WTC11 (cell line): ENCODE results near the gene OIP5.

Experiments used
- TF ChIP-seq, protein P1 (sequence below): sonication (generic); formaldehyde crosslinking; IDR thresholded peaks from 2 replicates; pipeline ENCODE4 v1.8.1; 2023; ENCODE audit warnings: mild to moderate bottlenecking, missing genetic modification reagents, moderate library complexity
- TF ChIP-seq, protein P2 (sequence below): sonication (generic); formaldehyde crosslinking; conservative IDR thresholded peaks from 2 replicates; pipeline ENCODE4 v1.8.1; 2023; ENCODE audit warnings: mild to moderate bottlenecking, low read depth, missing genetic modification reagents, moderate library complexity

DNA sequence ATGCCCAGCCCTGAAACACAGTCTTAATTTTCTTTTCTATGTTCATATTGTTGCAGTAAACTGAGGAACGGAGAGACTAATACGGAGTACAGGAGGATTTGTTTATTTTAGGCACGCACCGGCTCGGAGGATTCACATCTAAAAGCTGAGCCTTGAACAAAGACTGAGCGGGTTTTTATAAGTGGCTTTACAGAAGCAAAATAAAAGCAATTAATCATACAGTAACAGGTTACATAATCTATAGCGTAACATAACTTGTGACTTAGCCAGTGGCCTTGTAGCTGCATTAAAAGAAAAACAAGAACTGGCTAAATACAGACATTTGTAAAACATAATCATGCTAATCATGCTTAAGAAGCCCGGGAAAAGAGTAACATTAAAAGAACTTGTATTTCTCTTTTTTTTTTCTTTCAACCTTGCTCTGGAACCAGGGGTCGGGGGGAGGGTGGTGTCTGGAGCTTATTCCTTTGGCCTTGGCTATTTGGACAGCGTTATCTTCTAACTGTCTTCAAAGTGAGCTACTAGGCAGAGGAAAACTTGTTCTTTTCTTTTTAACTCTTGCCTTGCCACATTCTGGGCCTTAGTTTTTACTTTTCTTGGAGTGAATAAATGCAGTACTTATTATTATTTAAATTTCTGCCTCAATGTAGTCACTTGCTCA is 17.8 kb upstream of the OIP5 start:
- TF ChIP-seq, protein P1, sequence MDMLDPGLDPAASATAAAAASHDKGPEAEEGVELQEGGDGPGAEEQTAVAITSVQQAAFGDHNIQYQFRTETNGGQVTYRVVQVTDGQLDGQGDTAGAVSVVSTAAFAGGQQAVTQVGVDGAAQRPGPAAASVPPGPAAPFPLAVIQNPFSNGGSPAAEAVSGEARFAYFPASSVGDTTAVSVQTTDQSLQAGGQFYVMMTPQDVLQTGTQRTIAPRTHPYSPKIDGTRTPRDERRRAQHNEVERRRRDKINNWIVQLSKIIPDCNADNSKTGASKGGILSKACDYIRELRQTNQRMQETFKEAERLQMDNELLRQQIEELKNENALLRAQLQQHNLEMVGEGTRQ (CRISPR knock-in tag): no peak
- TF ChIP-seq, protein P2, sequence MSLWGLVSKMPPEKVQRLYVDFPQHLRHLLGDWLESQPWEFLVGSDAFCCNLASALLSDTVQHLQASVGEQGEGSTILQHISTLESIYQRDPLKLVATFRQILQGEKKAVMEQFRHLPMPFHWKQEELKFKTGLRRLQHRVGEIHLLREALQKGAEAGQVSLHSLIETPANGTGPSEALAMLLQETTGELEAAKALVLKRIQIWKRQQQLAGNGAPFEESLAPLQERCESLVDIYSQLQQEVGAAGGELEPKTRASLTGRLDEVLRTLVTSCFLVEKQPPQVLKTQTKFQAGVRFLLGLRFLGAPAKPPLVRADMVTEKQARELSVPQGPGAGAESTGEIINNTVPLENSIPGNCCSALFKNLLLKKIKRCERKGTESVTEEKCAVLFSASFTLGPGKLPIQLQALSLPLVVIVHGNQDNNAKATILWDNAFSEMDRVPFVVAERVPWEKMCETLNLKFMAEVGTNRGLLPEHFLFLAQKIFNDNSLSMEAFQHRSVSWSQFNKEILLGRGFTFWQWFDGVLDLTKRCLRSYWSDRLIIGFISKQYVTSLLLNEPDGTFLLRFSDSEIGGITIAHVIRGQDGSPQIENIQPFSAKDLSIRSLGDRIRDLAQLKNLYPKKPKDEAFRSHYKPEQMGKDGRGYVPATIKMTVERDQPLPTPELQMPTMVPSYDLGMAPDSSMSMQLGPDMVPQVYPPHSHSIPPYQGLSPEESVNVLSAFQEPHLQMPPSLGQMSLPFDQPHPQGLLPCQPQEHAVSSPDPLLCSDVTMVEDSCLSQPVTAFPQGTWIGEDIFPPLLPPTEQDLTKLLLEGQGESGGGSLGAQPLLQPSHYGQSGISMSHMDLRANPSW: no peak
